K562 (cell line): ENCODE measurements around the gene FBL.

Experiments used
- EP300 ChIP-seq: IDR thresholded peaks from 2 replicates; pipeline ENCODE4 v1.6.1; 2012; ENCODE audit warnings: low read length, improper control_type of control experiment
- FOXK1 ChIP-seq: sonication (generic); formaldehyde crosslinking; IDR thresholded peaks from 2 replicates; pipeline ENCODE4 v1.8.0; 2022; ENCODE audit warnings: missing genetic modification reagents, mild to moderate bottlenecking, borderline replicate concordance
- HNRNPH1 ChIP-seq: fragments of 200-400 bp; formaldehyde crosslinking; optimal IDR thresholded peaks from 2 replicates; pipeline ENCODE3; 2017; ENCODE audit warnings: low read depth, mild to moderate bottlenecking, low read length, moderate library complexity
- MCM2 ChIP-seq: fragments of 450-650 bp; IDR thresholded peaks from 2 replicates; pipeline ENCODE4 v1.6.1; 2017; ENCODE audit warnings: low read depth, mild to moderate bottlenecking
- POLR2A ChIP-seq: fragments of 450-650 bp; conservative IDR thresholded peaks from 2 replicates; pipeline ENCODE4 v1.6.1; 2016
- POLR2AphosphoS5 ChIP-seq: IDR thresholded peaks from 2 replicates; pipeline ENCODE4 v1.6.1; 2011; ENCODE audit warnings: mild to moderate bottlenecking, low read depth, low read length, moderate library complexity; ENCODE audit not compliant: control insufficient read depth, insufficient read depth
- RAD21 ChIP-seq, 2 experiments: fragments of 250-450 bp in 1 of 2; fragments of 450-650 bp in 1 of 2; sonication (Bioruptor Pico) in 1 of 2; formaldehyde crosslinking in 1 of 2; IDR thresholded peaks in 1 of 2; conservative IDR thresholded peaks in 1 of 2; 2 replicates each; pipeline versions ENCODE4 v1.4.0 to v1.8.0; 2020 to 2022; ENCODE audit warnings: mild to moderate bottlenecking in 2 of 2, moderate library complexity in 1 of 2
- RBBP5 ChIP-seq: fragments of 200-600 bp; sonication (generic); IDR thresholded peaks from 2 replicates; pipeline ENCODE4 v1.6.1; 2012; ENCODE audit warnings: borderline replicate concordance, mild to moderate bottlenecking, low read length, control low read depth, inconsistent platforms; ENCODE audit not compliant: insufficient read depth, poor library complexity, severe bottlenecking
- TBL1XR1 ChIP-seq, 2 experiments: IDR thresholded peaks; 2 replicates each; pipeline ENCODE4 v1.6.1; 2012; ENCODE audit warnings: improper control_type of control experiment in 2 of 2, low read length in 2 of 2, mild to moderate bottlenecking in 1 of 2
- ZFP30 ChIP-seq: fragments of 250-450 bp; sonication (Bioruptor Pico); IDR thresholded peaks from 2 replicates; pipeline ENCODE4 v1.8.0; 2022; ENCODE audit warnings: moderate library complexity, mild to moderate bottlenecking, inconsistent platforms, borderline replicate concordance
- ZNF511 ChIP-seq: sonication (generic); formaldehyde crosslinking; IDR thresholded peaks from 2 replicates; pipeline ENCODE4 v1.8.0; 2022; ENCODE audit warnings: mild to moderate bottlenecking, missing genetic modification reagents

DNA sequence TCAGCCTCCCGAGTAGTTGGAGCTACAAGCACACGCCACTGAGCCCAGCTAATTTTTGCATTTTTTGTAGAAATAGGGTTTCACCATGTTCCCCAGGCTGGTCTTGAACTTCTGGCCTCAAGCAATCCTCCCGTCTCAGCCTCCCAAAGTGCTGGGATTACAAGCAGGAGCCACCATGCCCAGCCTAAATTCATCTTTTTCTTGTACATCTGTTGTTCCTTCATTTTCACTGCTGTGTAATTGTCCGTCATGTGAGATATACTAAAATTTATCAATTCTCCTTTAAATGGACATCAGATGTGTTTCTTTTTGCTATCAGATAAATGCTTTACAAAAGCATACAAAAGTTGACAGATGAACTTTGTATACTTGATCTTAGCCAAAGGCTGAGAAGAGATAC, 35.1 kb downstream of the FBL start:
- TF ChIP-seq RBBP5 (no peak), MCM2 (no peak), FOXK1 (CRISPR knock-in tag) (no peak), EP300 (no peak), RAD21 (CRISPR knock-in tag; conservative IDR thresholded peaks at IDR 0.05 in 1 of 2, IDR thresholded peaks at IDR 0.05 in 1 of 2) (no peak), TBL1XR1 (IDR thresholded peaks at IDR 0.05; ENCODE audit: low read length in 2 of 2) (no peak), ZNF511 (CRISPR knock-in tag) (no peak), POLR2AphosphoS5 (no peak), POLR2A (no peak), HNRNPH1 (no peak), ZFP30 (no peak)
